ENCODE measurements around the gene SLC12A7.
"Not testable (repeated sequence)": the region's sequence is repeated elsewhere in the genome, so short reads cannot be mapped to it uniquely, and the experiment has no call there.

Gene SLC12A7

GRCh38 chr5:1105350-1106265 is 6.3 kb downstream of the SLC12A7 start:
- peak overlapping the region; percentile 94 for H3K27ac Mint-ChIP-seq
- H3K4me1 Mint-ChIP-seq (ENCODE audit: low read depth): peaks cover 58% of the 10 kb centered on the region
- peaks cover 40% of the 10 kb centered on the region for H3K36me3 Mint-ChIP-seq (ENCODE audit: low read depth)
- no peaks in the 10 kb centered on the region for H3K9me3 Mint-ChIP-seq
- H3K27me3 Mint-ChIP-seq (ENCODE audit: low read depth): no peaks in the 10 kb centered on the region
- H3K4me3 Mint-ChIP-seq: peak overlapping the region; percentile 81
- peak; percentile 75 for DNase-seq (ENCODE audit: low spot score)

DNA sequence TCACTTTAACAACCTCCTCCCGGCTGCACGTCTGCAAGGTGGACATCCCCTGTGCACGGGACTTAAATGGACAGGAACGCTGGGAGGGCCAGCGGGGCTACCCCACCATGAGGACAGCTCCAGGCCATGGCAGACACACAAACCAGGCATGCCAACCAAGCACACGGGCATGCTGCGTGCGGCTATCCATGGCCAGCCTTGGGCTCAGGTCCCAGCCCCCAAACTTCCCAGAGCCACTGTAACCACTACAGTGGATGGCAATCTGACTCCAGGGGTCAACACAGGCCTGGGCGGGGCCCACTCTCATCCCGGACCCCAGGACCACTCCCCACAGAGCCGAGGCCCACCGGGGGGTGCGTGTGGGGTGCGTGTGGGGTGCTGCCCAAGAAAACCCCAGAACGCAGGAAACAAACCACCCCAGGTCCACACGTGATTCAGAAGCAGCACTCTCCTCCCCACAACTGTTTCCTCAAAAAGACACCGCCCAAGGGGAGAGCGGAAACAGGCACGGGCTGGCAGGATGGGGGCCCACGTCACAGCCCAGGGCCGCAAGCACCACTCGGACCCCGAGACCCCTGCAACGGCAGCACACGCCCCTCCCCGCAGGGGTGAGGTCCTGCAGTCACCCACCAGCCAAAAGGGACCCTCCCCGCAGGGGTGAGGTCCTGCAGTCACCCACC is 7.4 kb downstream of the SLC12A7 start:
- H3K4me3 Mint-ChIP-seq: peak overlapping the region; percentile 81
- peaks cover 52% of the 10 kb centered on the region for H3K4me1 Mint-ChIP-seq (ENCODE audit: low read depth)
- no peaks in the 10 kb centered on the region for H3K9me3 Mint-ChIP-seq
- DNase-seq (ENCODE audit: low spot score): peak; percentile 43
- peaks cover 33% of the 10 kb centered on the region for H3K36me3 Mint-ChIP-seq (ENCODE audit: low read depth)
- no peaks in the 10 kb centered on the region for H3K27me3 Mint-ChIP-seq (ENCODE audit: low read depth)
- H3K27ac Mint-ChIP-seq: peak overlapping the region; percentile 94

GRCh38 chr5:1103505-1104326 is 8.1 kb downstream of the SLC12A7 start:
- no peak for DNase-seq (ENCODE audit: low spot score)
- H3K27me3 Mint-ChIP-seq (ENCODE audit: low read depth): no peaks in the 10 kb centered on the region
- peaks cover 30% of the 10 kb centered on the region for H3K36me3 Mint-ChIP-seq (ENCODE audit: low read depth)
- no peaks in the 10 kb centered on the region for H3K9me3 Mint-ChIP-seq
- peak overlapping the region; percentile 81 for H3K4me3 Mint-ChIP-seq
- H3K4me1 Mint-ChIP-seq (ENCODE audit: low read depth): peaks cover 48% of the 10 kb centered on the region
- peak overlapping the region; percentile 94 for H3K27ac Mint-ChIP-seq

- H3K27ac Mint-ChIP-seq: peak overlapping the region; percentile 75
- H3K27me3 Mint-ChIP-seq (ENCODE audit: low read depth): no peaks in the 10 kb centered on the region
- no peaks in the 10 kb centered on the region for H3K9me3 Mint-ChIP-seq
- peaks cover 43% of the 10 kb centered on the region for H3K4me1 Mint-ChIP-seq (ENCODE audit: low read depth)
- peak overlapping the region; percentile 81 for H3K4me3 Mint-ChIP-seq
- DNase-seq (ENCODE audit: low spot score): no peak
- peaks cover 30% of the 10 kb centered on the region for H3K36me3 Mint-ChIP-seq (ENCODE audit: low read depth)
These were observed 8.8 kb downstream of the SLC12A7 start for GRCh38 chr5:1103093-1103492.

- no peak overlapping the region for H3K27ac Mint-ChIP-seq
- no peaks in the 10 kb centered on the region for H3K27me3 Mint-ChIP-seq (ENCODE audit: low read depth)
- no peak for DNase-seq (ENCODE audit: low spot score)
- no peaks in the 10 kb centered on the region for H3K9me3 Mint-ChIP-seq
- peaks cover 33% of the 10 kb centered on the region for H3K4me1 Mint-ChIP-seq (ENCODE audit: low read depth)
- peaks cover 23% of the 10 kb centered on the region for H3K36me3 Mint-ChIP-seq (ENCODE audit: low read depth)
- H3K4me3 Mint-ChIP-seq: peak overlapping the region; percentile 46
These were observed 9.7 kb downstream of the SLC12A7 start for GRCh38 chr5:1101961-1102713.

- no peak for DNase-seq (ENCODE audit: low spot score)
- Mint-ChIP-seq H3K27ac (no peak overlapping the region), H3K4me3 (no peak overlapping the region), H3K27me3 (ENCODE audit: low read depth) (no peaks in the 10 kb centered on the region), H3K4me1 (ENCODE audit: low read depth) (peaks cover 23% of the 10 kb centered on the region), H3K9me3 (no peaks in the 10 kb centered on the region), H3K36me3 (ENCODE audit: low read depth) (peaks cover 19% of the 10 kb centered on the region)
These were observed 10.9 kb downstream of the SLC12A7 start for GRCh38 chr5:1100664-1101574.

DNA sequence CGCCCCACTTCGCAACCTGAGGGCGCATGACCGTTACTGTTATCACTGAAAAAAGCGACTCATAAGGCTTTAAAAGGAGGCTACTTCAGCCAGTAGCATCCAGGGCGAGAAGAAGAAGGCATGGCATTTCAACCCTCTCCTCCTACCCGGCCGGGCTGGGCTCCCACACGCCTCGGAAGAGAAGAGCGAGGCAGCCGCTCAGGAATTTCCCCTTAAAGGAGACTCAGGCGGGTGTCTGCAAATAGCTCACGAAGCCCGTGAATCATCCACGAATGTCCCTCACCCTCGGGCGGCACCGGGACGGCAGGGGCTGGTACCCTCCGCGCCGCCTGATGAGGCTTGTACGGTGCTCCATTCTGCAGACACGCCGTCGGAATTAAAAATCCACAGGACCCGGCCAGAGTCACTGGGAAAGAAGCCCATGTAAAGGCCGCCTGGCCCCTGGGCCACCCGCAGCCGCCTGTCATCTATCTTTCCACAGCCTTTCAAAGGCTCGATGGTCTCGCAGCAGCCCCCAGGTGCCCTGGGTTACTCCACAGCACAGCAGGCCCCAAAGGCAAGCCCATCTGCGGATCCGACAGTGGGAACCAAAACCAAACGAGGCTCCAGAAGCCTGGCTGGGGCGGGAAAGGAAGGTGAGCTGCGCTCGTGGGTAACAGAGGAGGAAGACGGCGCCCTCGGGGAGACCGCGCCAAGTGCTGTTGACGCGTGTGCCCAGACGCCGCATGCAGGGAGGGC is 11.8 kb downstream of the SLC12A7 start:
- no peak for DNase-seq (ENCODE audit: low spot score)
- Mint-ChIP-seq H3K4me3 (no peak overlapping the region), H3K9me3 (no peaks in the 10 kb centered on the region), H3K4me1 (ENCODE audit: low read depth) (peaks cover 14% of the 10 kb centered on the region), H3K27ac (no peak overlapping the region), H3K36me3 (ENCODE audit: low read depth) (peaks cover 17% of the 10 kb centered on the region), H3K27me3 (ENCODE audit: low read depth) (no peaks in the 10 kb centered on the region)

- peaks cover 11% of the 10 kb centered on the region for H3K4me1 Mint-ChIP-seq (ENCODE audit: low read depth)
These were observed 12.8 kb downstream of the SLC12A7 start for GRCh38 chr5:1098986-1099597.

DNA sequence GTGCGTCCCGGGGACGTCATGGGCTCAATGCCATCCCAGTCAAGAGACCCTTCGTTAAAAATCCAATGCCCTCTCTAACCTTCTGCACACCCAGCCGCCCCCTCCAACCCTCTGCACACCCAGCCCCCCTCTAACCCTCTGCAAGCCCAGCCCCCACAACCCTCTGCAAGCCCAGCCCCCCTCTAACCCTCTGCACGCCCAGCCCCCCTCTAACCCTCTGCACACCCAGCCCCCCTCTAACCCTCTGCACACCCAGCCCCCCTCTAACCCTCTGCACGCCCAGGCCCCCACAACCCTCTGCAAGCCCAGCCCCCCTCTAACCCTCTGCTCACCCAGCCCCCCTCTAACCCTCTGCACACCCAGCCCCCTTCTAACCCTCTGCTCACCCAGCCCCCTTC is 13.9 kb downstream of the SLC12A7 start:
- H3K36me3 Mint-ChIP-seq (ENCODE audit: low read depth); H3K4me1 Mint-ChIP-seq (ENCODE audit: low read depth); H3K9me3 Mint-ChIP-seq; H3K27me3 Mint-ChIP-seq (ENCODE audit: low read depth); DNase-seq (ENCODE audit: low spot score); H3K4me3 Mint-ChIP-seq; H3K27ac Mint-ChIP-seq: not testable (repeated sequence)

More at GRCh38 chr5:1098986-1099597, 12.8 kb downstream of the SLC12A7 start:
- Mint-ChIP-seq H3K9me3 (no peaks in the 10 kb centered on the region), H3K27me3 (ENCODE audit: low read depth) (no peaks in the 10 kb centered on the region), H3K27ac (no peak overlapping the region), H3K4me3 (no peak overlapping the region), H3K36me3 (ENCODE audit: low read depth) (peaks cover 16% of the 10 kb centered on the region)
- no peak for DNase-seq (ENCODE audit: low spot score)

DNA sequence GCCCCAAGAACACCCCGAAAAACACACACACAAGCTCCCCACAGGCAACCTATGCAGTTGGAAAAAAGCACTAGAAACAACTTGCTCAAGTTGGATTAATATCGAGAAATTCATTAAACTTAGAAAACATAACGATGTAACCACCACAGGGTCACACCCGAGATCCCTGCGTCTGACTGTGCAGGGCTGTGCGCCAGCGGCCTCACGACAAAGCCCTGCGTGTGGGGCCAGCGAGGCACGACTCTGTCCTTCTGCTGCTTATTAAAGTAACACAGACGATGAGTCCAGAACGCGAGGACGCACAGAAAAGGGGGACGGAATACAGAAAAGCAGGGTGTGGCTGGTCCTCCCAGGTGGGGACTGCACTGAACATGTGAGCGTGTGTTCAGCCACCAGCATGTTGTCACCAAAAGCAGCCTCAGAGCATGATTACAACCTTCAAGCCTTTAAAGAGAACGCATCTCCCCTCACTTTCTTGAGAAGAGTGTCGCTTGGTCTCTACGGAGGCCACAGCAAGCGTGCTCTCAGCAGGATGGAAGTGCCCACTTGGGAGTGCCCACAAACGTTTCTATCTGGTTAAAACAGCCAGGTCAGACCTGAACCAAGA is 14.4 kb downstream of the SLC12A7 start:
- no peak for DNase-seq (ENCODE audit: low spot score)
- Mint-ChIP-seq H3K27me3 (ENCODE audit: low read depth) (no peaks in the 10 kb centered on the region), H3K4me1 (ENCODE audit: low read depth) (peaks cover 2% of the 10 kb centered on the region), H3K4me3 (no peak overlapping the region), H3K9me3 (no peaks in the 10 kb centered on the region), H3K27ac (peak overlapping the region; percentile 43), H3K36me3 (ENCODE audit: low read depth) (peaks cover 9% of the 10 kb centered on the region)

GRCh38 chr5:1096838-1097237 is 15.0 kb downstream of the SLC12A7 start:
- Mint-ChIP-seq H3K4me3 (no peak overlapping the region), H3K27me3 (ENCODE audit: low read depth) (no peaks in the 10 kb centered on the region), H3K4me1 (ENCODE audit: low read depth) (no peaks in the 10 kb centered on the region), H3K36me3 (ENCODE audit: low read depth) (peaks cover 11% of the 10 kb centered on the region), H3K27ac (no peak overlapping the region), H3K9me3 (no peaks in the 10 kb centered on the region)
- DNase-seq (ENCODE audit: low spot score): no peak

All from T-helper 2 cell treated with Interferon-gamma antibody and Interleukin-4, amounts not matched to agents 5 μg/mL and 100 μg/mL, for 36 hours (primary cell).